Measurements from ENCODE around the gene ADCY6.
A peak's percentile ranks its signal among the peaks of the same experiment; 100 is the strongest.

The ADCY6 gene

GRCh38 chr12:48815126-48816110 lies 26.5 kb upstream of the ADCY6 start:
- no peak for DNase-seq

GRCh38 chr12:48814262-48815125 lies 25.6 kb upstream of the ADCY6 start:
- DNase-seq: peak; percentile 49 to 52

- DNase-seq: no peak
These were observed 24.8 kb upstream of the ADCY6 start for GRCh38 chr12:48813465-48814261.

- DNase-seq: no peak
These were observed 23.5 kb upstream of the ADCY6 start for GRCh38 chr12:48812389-48812788.

- no peak for DNase-seq
These were observed 22.7 kb upstream of the ADCY6 start for GRCh38 chr12:48811437-48812090.

GRCh38 chr12:48810903-48811431 lies 22.1 kb upstream of the ADCY6 start:
- no peak for DNase-seq

- no peak for DNase-seq
These were observed 19.1 kb upstream of the ADCY6 start for GRCh38 chr12:48807981-48808380.

- DNase-seq: no peak
These were observed 14.8 kb upstream of the ADCY6 start for GRCh38 chr12:48803675-48804074.

- DNase-seq: no peak
These were observed 12.1 kb upstream of the ADCY6 start for GRCh38 chr12:48800971-48801370.

GRCh38 chr12:48800457-48800856 lies 11.6 kb upstream of the ADCY6 start:
- DNase-seq: no peak

GRCh38 chr12:48796976-48797375 lies 8.1 kb upstream of the ADCY6 start:
- DNase-seq: no peak

- peak; percentile 39 to 44 for DNase-seq
These were observed 6.9 kb upstream of the ADCY6 start for GRCh38 chr12:48795550-48796455.

GRCh38 chr12:48794870-48795269 lies 6.0 kb upstream of the ADCY6 start:
- DNase-seq: no peak

- no peak for DNase-seq
These were observed 4.8 kb upstream of the ADCY6 start for GRCh38 chr12:48793696-48794095.

GRCh38 chr12:48789858-48790326 lies 1.0 kb upstream of the ADCY6 start:
- no peak for DNase-seq

GRCh38 chr12:48788524-48788853 lies 400 bp downstream of the ADCY6 start:
- DNase-seq: no peak

- no peak for DNase-seq
These were observed 932 bp downstream of the ADCY6 start for GRCh38 chr12:48787791-48788523.

GRCh38 chr12:48786591-48787544 lies 2.0 kb downstream of the ADCY6 start:
- no peak for DNase-seq

- DNase-seq: no peak
These were observed 5.5 kb downstream of the ADCY6 start for GRCh38 chr12:48783432-48783831.
